GM19467 (cell line): ENCODE measurements around the gene TTYH2.

Experiments used
- ATAC-seq: cut with Tn5 transposase; IDR thresholded peaks from one replicate; pipeline ENCODE4 v1.9.1; 2021; ENCODE audit warnings: mild to moderate bottlenecking, moderate library complexity; ENCODE audit not compliant: unreplicated experiment

TTYH2 gene

GRCh38 chr17:74213861-74214391 lies 555 bp downstream of the TTYH2 start:
- ATAC-seq: no peak

GRCh38 chr17:74214484-74215341 lies 1.3 kb downstream of the TTYH2 start:
- ATAC-seq: no peak

GRCh38 chr17:74215342-74215727 lies 2.0 kb downstream of the TTYH2 start:
- ATAC-seq: no peak

- ATAC-seq: no peak
These were observed 3.1 kb downstream of the TTYH2 start for GRCh38 chr17:74216505-74216904.

- ATAC-seq: no peak
These were observed 3.8 kb downstream of the TTYH2 start for GRCh38 chr17:74217037-74217730.

- ATAC-seq: no peak
These were observed 4.5 kb downstream of the TTYH2 start for GRCh38 chr17:74217888-74218287.

- ATAC-seq: no peak
These were observed 5.1 kb downstream of the TTYH2 start for GRCh38 chr17:74218436-74218835.

- ATAC-seq: no peak
These were observed 6.3 kb downstream of the TTYH2 start for GRCh38 chr17:74219576-74220133.

- ATAC-seq: no peak
These were observed 6.8 kb downstream of the TTYH2 start for GRCh38 chr17:74220219-74220618.

- ATAC-seq: no peak
These were observed 7.8 kb downstream of the TTYH2 start for GRCh38 chr17:74220946-74221818.

GRCh38 chr17:74222399-74222798 lies 9.0 kb downstream of the TTYH2 start:
- ATAC-seq: no peak

- ATAC-seq: no peak
These were observed 10.5 kb downstream of the TTYH2 start for GRCh38 chr17:74223901-74224300.

GRCh38 chr17:74224959-74225725 lies 11.8 kb downstream of the TTYH2 start:
- ATAC-seq: no peak

GRCh38 chr17:74226252-74226651 lies 12.9 kb downstream of the TTYH2 start:
- no peak for ATAC-seq

GRCh38 chr17:74227271-74228080 lies 14.1 kb downstream of the TTYH2 start:
- no peak for ATAC-seq

GRCh38 chr17:74228306-74228978 lies 15.1 kb downstream of the TTYH2 start:
- no peak for ATAC-seq

- no peak for ATAC-seq
These were observed 17.5 kb downstream of the TTYH2 start for GRCh38 chr17:74230896-74231295.
